Measurements from ENCODE around the gene TMEM174. TPM values are rescaled to one million over a fixed set of nuclear protein-coding genes. Genes with fewer than 3 reads are reported as not detected.
"Not testable (repeated sequence)": the region's sequence is repeated elsewhere in the genome, so short reads cannot be mapped to it uniquely, and the experiment has no call there.

The TMEM174 gene
- total RNA-seq, 1 donor from 2014 or later = not detected

DNA sequence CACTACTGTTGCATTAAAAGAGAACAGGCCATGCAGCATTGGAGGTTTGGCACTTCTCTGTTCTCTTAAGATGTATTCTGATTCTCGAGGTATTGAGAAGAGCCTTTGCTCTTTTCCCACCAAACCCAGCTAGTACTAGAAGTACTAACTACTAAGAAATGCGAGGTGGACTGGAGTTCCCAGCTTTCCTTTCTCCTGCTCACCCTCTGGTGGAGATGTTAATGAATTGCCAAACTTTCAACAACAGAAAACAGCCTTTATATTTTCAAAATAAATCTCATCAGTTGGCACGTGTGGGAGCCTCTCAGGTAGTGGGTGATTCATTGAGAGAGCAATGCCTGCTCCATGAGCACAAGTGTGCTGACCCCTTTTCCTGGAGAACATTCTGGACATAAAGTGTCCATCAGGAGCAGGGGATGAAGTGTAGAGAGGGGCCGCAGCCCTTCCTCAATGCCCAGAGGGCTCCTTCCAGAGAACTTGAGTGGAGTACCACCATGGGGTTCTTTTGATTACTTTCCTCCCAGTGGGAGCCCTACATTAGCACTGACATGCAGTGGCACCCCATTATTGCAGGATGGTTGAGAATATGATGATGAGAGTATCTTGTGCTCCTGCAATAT is 45.7 kb downstream of the TMEM174 start:
- H3K9me3 Mint-ChIP-seq (ENCODE audit: low read depth) = no peaks in the 10 kb centered on the region
- TF ChIP-seq, protein P1, sequence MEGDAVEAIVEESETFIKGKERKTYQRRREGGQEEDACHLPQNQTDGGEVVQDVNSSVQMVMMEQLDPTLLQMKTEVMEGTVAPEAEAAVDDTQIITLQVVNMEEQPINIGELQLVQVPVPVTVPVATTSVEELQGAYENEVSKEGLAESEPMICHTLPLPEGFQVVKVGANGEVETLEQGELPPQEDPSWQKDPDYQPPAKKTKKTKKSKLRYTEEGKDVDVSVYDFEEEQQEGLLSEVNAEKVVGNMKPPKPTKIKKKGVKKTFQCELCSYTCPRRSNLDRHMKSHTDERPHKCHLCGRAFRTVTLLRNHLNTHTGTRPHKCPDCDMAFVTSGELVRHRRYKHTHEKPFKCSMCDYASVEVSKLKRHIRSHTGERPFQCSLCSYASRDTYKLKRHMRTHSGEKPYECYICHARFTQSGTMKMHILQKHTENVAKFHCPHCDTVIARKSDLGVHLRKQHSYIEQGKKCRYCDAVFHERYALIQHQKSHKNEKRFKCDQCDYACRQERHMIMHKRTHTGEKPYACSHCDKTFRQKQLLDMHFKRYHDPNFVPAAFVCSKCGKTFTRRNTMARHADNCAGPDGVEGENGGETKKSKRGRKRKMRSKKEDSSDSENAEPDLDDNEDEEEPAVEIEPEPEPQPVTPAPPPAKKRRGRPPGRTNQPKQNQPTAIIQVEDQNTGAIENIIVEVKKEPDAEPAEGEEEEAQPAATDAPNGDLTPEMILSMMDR (IDR thresholded peaks at IDR 0.05; ENCODE audit: unreplicated experiment) = peak; percentile 55
- H3K27ac Mint-ChIP-seq = no peak overlapping the region
- H3K4me1 Mint-ChIP-seq (ENCODE audit: low read depth) = peaks cover 6% of the 10 kb centered on the region
- H3K4me3 Mint-ChIP-seq (ENCODE audit: low read depth) = no peak overlapping the region
- DNase-seq (ENCODE audit: low spot score, unreplicated experiment) = no peak
- no peaks in the 10 kb centered on the region for H3K36me3 Mint-ChIP-seq (ENCODE audit: insufficient read depth)
- peaks cover 90% of the 10 kb centered on the region for H3K27me3 Mint-ChIP-seq

DNA sequence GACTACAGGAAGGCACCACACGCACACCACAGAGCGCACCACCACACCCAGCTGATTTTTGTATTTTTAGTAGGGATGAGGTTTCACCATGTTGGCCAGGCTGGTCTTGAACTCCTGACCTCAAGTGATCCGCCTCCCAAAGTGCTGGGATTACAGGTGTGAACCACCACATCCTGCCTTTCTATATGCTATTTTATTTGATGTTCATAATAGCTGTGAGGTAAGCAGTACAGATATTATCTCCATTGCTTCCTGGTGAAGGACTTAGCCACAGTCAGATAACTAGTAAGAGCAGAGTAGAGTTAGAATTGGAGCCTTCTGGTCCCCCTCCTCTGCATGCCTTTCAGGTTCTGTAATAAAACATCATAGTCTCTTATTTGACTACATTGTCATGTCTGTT is 46.3 kb downstream of the TMEM174 start:
- peaks cover 88% of the 10 kb centered on the region for H3K27me3 Mint-ChIP-seq
- H3K36me3 Mint-ChIP-seq (ENCODE audit: insufficient read depth); DNase-seq (ENCODE audit: low spot score, unreplicated experiment); H3K9me3 Mint-ChIP-seq (ENCODE audit: low read depth); H3K4me3 Mint-ChIP-seq (ENCODE audit: low read depth); H3K27ac Mint-ChIP-seq; H3K4me1 Mint-ChIP-seq (ENCODE audit: low read depth): not testable (repeated sequence)

DNA sequence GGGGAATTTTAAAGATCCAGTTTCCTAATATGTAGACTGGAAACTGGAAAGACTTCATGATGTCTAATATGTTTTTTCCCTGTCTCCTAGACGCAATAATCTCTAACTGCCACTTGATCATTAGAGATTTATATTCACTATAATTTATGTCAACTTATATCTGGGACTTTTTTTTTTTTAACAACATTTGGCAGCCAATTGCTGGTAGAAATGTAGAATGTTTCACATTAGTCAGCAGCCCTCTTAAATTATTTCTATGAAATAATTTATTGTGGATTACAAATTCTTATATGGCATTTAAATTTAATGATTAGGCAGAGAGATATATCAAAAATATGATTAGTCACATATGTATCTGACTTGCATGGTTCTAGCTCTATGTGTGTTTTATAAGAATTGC is 48.2 kb downstream of the TMEM174 start:
- Mint-ChIP-seq H3K36me3 (ENCODE audit: insufficient read depth) (no peaks in the 10 kb centered on the region), H3K27me3 (peaks cover 83% of the 10 kb centered on the region), H3K9me3 (ENCODE audit: low read depth) (no peaks in the 10 kb centered on the region), H3K4me3 (ENCODE audit: low read depth) (no peak overlapping the region), H3K27ac (no peak overlapping the region), H3K4me1 (ENCODE audit: low read depth) (no peaks in the 10 kb centered on the region)
- DNase-seq (ENCODE audit: low spot score, unreplicated experiment) = no peak
- TF ChIP-seq, protein P1 (IDR thresholded peaks at IDR 0.05; ENCODE audit: unreplicated experiment) = no peak

DNA sequence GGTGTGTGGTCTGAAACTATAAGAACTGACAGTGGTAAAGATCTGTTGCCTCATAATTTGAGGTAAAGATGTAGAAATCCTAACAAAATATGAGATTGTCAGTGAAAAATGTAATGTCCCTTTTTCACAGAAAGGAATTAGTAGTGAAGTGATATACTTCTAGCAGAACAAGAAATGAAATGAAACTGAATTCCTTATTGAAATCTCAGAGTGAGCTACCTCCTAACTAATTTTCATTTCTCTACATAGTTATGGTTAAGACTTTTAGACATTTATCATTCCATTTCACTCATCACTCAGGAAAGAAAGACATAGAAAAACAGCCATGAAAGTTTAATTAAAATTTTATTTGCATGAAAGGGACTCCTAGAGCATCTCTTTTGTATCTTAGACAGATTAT is 48.7 kb downstream of the TMEM174 start:
- Mint-ChIP-seq H3K36me3 (ENCODE audit: insufficient read depth) (no peaks in the 10 kb centered on the region), H3K4me3 (ENCODE audit: low read depth) (no peak overlapping the region), H3K27me3 (peaks cover 84% of the 10 kb centered on the region), H3K9me3 (ENCODE audit: low read depth) (no peaks in the 10 kb centered on the region), H3K27ac (no peak overlapping the region), H3K4me1 (ENCODE audit: low read depth) (no peaks in the 10 kb centered on the region)
- TF ChIP-seq, protein P1 (IDR thresholded peaks at IDR 0.05; ENCODE audit: unreplicated experiment) = no peak
- no peak for DNase-seq (ENCODE audit: low spot score, unreplicated experiment)

DNA sequence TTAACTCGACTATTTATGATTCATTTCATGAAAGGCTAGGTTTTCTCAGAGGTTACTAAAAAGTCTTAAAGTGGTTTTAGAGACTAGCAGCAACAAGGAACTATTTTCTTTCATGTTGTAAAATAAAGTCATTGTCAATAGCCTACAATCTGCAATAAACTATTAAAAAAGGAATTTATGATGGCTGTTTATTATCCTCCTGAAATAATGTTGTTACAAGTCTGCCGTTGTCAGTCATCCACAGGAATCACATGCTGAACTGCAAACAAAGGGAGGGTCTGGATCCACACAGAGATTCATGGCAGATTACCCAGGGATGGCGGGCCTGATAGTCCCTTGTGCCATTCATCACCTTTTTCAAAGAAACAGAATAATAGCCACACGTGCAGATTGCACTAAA is 49.2 kb downstream of the TMEM174 start:
- no peaks in the 10 kb centered on the region for H3K9me3 Mint-ChIP-seq (ENCODE audit: low read depth)
- no peak overlapping the region for H3K27ac Mint-ChIP-seq
- no peaks in the 10 kb centered on the region for H3K36me3 Mint-ChIP-seq (ENCODE audit: insufficient read depth)
- H3K4me1 Mint-ChIP-seq (ENCODE audit: low read depth) = no peaks in the 10 kb centered on the region
- peaks cover 85% of the 10 kb centered on the region for H3K27me3 Mint-ChIP-seq
- TF ChIP-seq, protein P1 (IDR thresholded peaks at IDR 0.05; ENCODE audit: unreplicated experiment) = no peak
- no peak overlapping the region for H3K4me3 Mint-ChIP-seq (ENCODE audit: low read depth)
- no peak for DNase-seq (ENCODE audit: low spot score, unreplicated experiment)

Other genes starting within 250 kb of the TMEM174 start
- gene FCHO2, start 217.2 kb upstream of the TMEM174 start, total RNA-seq = 23.6 and 30.2 TPM in 2 replicates
- 7.1 and 7.7 TPM in 2 replicates for gene TMEM171, start 52.6 kb upstream of the TMEM174 start, total RNA-seq

Data from progenitor cell of endocrine pancreas (in vitro differentiated cells).